Lower leg skin (tissue), 3 donors: ENCODE results near the gene SKAP1.

Experiments used
- POLR2A ChIP-seq, 2 donors: fragments of 450-650 bp; IDR thresholded peaks; one replicate each; pipeline ENCODE4 v1.6.1; 2016 to 2017; ENCODE audit warnings: antibody characterized with exemption in 2 of 2, mild to moderate bottlenecking in 1 of 2, moderate library complexity in 1 of 2
- TF ChIP-seq, protein P1 (sequence below), 3 donors: fragments of 450-650 bp; IDR thresholded peaks; one replicate each; pipeline ENCODE4 v1.5.1; 2016; ENCODE audit warnings: antibody characterized with exemption in 3 of 3, mild to moderate bottlenecking in 3 of 3, moderate library complexity in 2 of 3

DNA sequence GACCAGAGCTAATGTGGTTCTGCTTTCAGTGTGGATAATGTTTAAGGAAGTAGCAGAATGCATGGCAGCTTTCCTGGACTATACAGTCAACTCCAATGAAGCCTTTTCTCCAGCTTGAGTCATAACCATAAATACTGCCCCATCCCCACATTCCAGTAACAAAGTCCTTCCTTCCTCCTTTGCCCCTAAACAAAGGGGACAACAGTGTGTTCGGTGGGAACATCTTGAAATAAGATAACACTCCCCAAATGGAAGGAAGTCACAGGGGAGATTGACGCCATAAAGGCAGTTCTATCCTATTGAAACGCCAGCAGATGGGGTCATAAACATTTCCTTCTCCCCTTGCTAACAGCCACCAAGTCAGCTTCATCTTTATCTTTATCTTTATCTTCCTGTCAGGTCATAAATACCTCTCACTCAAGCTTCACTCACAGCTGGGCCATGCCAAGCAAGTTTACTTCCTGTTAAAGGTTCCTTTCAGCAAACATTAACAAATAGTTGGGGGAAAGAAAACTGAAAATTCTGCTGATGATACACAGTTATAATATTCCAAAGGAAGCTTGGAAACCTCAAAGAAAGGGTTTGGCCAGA is 185.8 kb downstream of the SKAP1 start:
- TF ChIP-seq, protein P1, sequence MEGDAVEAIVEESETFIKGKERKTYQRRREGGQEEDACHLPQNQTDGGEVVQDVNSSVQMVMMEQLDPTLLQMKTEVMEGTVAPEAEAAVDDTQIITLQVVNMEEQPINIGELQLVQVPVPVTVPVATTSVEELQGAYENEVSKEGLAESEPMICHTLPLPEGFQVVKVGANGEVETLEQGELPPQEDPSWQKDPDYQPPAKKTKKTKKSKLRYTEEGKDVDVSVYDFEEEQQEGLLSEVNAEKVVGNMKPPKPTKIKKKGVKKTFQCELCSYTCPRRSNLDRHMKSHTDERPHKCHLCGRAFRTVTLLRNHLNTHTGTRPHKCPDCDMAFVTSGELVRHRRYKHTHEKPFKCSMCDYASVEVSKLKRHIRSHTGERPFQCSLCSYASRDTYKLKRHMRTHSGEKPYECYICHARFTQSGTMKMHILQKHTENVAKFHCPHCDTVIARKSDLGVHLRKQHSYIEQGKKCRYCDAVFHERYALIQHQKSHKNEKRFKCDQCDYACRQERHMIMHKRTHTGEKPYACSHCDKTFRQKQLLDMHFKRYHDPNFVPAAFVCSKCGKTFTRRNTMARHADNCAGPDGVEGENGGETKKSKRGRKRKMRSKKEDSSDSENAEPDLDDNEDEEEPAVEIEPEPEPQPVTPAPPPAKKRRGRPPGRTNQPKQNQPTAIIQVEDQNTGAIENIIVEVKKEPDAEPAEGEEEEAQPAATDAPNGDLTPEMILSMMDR (IDR thresholded peaks at IDR 0.05), result no peak
- no peak for TF ChIP-seq POLR2A (IDR thresholded peaks at IDR 0.05)
